HG02759 (cell line): ENCODE results near the gene DNAJB11.
"Not testable (repeated sequence)": the region's sequence is repeated elsewhere in the genome, so short reads cannot be mapped to it uniquely, and the experiment has no call there.

ENCODE experiments used
- ATAC-seq: cut with Tn5 transposase; IDR thresholded peaks from one replicate; pipeline ENCODE4 v1.9.1; 2021; ENCODE audit warnings: mild to moderate bottlenecking, moderate library complexity; ENCODE audit not compliant: unreplicated experiment

The DNAJB11 gene

GRCh38 chr3:186617036-186617946 lies 46.8 kb downstream of the DNAJB11 start:
- peak; percentile 97 for ATAC-seq

- ATAC-seq, result no peak
These were observed 47.9 kb downstream of the DNAJB11 start for GRCh38 chr3:186618318-186618938.

DNA sequence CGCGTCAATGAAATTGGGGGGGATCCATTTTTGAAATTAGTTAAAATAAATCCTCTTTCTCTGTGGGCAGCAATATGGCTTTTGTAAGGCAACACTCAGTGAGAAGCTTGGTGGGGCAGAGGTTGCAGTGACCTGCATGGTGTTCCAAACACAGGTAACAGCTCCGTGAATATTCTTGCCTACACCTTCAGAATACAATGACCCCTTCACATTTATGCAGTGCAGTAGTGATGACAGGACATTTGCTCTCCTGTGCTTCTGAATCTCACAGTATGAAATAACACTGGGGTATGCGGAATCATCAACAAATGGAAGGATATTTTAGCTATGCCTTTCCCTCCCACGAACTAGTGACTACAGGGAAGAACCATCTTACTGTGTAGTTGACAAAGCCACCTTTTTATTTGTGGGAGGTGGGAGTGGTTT lies 49.3 kb downstream of the DNAJB11 start:
- ATAC-seq, result no peak

DNA sequence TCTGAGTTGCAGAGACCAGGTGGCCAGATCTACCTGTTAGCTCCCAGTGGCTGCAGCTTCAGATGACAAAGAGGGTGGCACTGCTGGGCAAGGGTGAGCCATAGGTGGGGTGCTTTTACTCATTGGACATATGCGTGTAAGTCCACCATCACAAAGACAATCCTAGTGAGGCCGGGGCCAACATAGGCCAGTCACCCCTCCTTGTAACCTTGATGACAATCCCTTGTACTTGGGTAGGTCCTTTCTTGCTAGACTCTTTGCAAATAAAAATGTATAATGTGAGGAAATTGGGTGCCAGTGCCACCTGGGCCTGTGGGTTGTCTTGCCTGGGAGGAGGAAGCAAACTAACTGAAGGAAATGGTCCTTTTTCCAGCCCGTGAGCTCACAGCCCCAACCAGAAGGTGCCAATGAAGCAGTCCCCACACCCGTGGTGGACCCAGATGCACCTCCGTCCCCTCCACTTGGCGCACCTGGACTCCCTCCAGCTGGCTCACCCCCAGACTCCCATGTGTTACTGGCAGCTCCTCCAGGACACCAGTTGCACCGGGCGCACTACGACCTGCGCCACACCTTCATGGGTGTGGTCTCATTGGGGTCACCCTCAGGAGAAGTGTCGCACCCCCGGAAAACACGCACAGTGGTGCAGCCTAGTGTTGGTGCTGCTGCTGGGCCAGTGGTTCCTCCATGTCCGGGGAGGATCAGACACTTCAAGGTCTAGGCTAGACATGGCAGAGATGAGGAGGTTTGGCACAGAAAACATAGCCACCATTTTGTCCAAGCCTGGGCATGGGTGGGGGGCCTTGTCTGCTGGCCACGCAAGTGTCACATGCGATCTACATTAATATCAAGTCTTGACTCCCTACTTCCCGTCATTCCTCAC lies 49.9 kb downstream of the DNAJB11 start:
- ATAC-seq, result no peak

DNA sequence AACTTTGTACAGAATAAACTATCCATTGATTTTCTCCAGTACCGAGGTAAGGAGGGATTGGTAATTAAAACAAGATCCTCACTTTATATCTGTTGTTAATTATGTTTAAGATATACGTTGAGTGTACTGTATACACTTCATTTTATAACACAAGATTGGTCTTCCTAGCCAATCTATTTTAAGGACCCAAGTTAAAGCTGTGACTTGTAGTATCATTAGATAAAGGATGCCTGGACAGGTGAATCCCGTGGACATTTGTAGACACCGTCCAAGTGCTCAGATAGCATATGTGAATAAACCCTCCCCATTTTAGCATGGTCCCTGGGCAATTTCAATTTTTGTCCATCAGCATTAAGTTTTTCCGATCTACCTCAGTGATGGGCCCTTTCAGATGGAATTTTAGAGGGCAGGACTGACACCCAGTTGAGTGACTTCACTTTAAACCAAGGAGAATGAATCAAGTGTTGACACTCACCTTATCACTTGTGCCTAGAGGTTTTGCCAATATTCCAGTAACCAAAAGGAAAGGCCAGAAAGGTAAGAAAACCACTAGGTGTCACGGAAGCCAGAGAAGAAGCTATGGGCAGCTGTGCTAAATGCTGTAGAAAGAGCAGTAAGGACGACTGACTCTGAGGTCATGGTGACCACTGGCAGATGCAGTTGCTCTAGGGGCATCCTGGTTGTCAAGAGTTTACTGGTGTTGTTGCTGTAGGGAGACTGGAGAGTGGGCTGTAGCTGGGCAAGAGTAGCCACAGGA lies 51.6 kb downstream of the DNAJB11 start:
- ATAC-seq, result no peak

- no peak for ATAC-seq
These were observed 52.3 kb downstream of the DNAJB11 start for GRCh38 chr3:186622651-186623310.

GRCh38 chr3:186624598-186624997 lies 54.1 kb downstream of the DNAJB11 start:
- no peak for ATAC-seq

- ATAC-seq, result no peak
These were observed 55.1 kb downstream of the DNAJB11 start for GRCh38 chr3:186625600-186626042.

- no peak for ATAC-seq
These were observed 55.8 kb downstream of the DNAJB11 start for GRCh38 chr3:186626254-186626847.

GRCh38 chr3:186627852-186628414 lies 57.4 kb downstream of the DNAJB11 start:
- ATAC-seq, result no peak

DNA sequence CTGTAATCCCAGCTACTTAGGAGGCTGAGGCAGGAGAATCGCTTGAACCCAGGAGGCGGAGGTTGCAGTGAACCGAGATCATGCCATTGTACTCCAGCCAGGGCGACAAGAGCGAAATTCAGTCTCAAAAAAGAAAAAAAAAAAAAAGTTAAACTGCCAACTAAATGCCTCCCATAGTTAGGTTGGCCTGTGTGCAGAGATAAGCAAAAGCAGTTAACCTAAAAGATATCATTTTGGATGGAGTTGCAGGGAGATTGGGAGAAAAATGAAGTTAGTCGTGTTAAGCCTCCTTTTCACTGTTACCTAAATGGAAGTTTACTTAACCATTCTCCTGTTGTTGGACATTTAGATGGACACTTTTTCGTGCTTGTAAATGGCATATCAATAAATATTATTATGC lies 58.2 kb downstream of the DNAJB11 start:
- ATAC-seq, result no peak

DNA sequence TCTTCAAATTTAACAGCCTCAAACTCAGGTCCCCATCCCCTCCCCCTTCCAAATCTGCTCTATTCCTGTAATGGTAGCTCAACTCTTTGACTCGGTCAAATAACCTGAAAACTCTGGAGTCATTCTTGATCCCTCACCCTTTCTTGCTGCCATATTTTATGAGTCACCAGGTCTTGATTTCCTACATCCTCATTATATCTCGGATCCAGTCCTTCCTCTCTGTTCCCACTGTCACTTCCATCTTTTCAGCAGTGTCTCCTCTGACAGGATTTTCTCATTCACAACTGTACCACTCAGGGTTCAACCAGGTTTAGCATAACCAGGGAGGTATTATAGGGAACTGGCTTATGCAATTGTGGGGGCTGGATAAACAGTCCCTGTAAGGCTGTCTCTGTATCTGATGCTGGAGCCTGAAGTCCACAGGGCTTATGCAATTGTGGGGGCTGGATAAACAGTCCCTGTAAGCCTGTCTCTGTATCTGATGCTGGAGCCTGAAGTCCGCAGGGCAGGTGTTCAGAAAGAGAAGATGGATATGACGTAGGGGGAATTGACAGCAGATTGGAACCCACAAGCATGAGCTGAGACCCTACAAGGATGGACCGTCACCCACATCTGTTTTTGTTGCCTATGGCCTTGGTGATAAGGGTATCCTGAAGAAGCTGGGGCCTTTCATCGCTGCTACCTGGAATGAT lies 60.6 kb downstream of the DNAJB11 start:
- ATAC-seq, result no peak

DNA sequence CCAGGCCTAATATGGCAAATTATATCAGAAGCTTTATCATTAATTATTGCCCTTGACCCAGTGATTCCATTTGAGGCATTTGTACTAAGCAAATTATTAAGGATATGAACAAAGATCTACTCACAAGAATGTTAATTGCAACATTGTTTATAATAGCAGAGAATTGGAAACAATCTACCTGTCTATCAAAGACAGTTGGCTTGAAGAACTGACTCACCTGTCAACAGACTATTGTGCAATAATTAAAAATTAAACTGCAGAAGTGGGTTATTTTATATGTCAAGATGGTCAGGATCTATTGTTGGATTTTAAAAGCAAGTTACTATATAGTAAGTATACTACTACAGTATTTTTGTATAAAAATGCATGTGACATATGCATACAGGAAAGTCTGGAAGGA lies 63.0 kb downstream of the DNAJB11 start:
- no peak for ATAC-seq

- ATAC-seq, result not testable (repeated sequence)
These were observed 63.7 kb downstream of the DNAJB11 start for GRCh38 chr3:186634207-186634606.
